ENCODE data around the gene ST6GALNAC3. TPM values are rescaled to one million over a fixed set of nuclear protein-coding genes. Genes with fewer than 3 reads are reported as not detected.

The ST6GALNAC3 gene
- total and polyA plus RNA-seq, 3 donors from 2014 or later = 0.46 to 0.87 (median 0.74) TPM

- WGBS, 2 donors = 75 to 88% methylated on average over 4 of the region's 4 CpGs
- intact Hi-C loops (cut with DNase I; ENCODE audit: low total_unique reads) = no loop called here
- Histone ChIP-seq H3K9me3 (no peaks in the 10 kb centered on the region), H3K36me3 (ENCODE audit: low read depth, missing control alignments) (no peaks in the 10 kb centered on the region), H3K27ac (no peak overlapping the region), H3K4me3 (no peak overlapping the region), H3K4me1 (no peaks in the 10 kb centered on the region), H3K27me3 (no peaks in the 10 kb centered on the region)
- DNase-seq = no peak
- TF ChIP-seq POLR2A (IDR thresholded peaks at IDR 0.05) = no peak
Measured at GRCh38 chr1:76190749-76191424, 116.3 kb downstream of the ST6GALNAC3 start.

GRCh38 chr1:76191561-76191960, 117.0 kb downstream of the ST6GALNAC3 start:
- no peaks in the 10 kb centered on the region for H3K4me1 ChIP-seq
- no peaks in the 10 kb centered on the region for H3K36me3 ChIP-seq (ENCODE audit: low read depth, missing control alignments)
- no peaks in the 10 kb centered on the region for H3K27me3 ChIP-seq
- TF ChIP-seq POLR2A (IDR thresholded peaks at IDR 0.05) = no peak
- TF ChIP-seq, protein P1, sequence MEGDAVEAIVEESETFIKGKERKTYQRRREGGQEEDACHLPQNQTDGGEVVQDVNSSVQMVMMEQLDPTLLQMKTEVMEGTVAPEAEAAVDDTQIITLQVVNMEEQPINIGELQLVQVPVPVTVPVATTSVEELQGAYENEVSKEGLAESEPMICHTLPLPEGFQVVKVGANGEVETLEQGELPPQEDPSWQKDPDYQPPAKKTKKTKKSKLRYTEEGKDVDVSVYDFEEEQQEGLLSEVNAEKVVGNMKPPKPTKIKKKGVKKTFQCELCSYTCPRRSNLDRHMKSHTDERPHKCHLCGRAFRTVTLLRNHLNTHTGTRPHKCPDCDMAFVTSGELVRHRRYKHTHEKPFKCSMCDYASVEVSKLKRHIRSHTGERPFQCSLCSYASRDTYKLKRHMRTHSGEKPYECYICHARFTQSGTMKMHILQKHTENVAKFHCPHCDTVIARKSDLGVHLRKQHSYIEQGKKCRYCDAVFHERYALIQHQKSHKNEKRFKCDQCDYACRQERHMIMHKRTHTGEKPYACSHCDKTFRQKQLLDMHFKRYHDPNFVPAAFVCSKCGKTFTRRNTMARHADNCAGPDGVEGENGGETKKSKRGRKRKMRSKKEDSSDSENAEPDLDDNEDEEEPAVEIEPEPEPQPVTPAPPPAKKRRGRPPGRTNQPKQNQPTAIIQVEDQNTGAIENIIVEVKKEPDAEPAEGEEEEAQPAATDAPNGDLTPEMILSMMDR (IDR thresholded peaks at IDR 0.05) = no peak
- H3K9me3 ChIP-seq = no peaks in the 10 kb centered on the region
- no peak overlapping the region for H3K27ac ChIP-seq
- DNase-seq = no peak
- H3K4me3 ChIP-seq = no peak overlapping the region
- intact Hi-C loops (cut with DNase I; ENCODE audit: low total_unique reads) = no loop called here
- WGBS, 2 donors = 94 to 97% methylated on average over 2 of the region's 2 CpGs

DNA sequence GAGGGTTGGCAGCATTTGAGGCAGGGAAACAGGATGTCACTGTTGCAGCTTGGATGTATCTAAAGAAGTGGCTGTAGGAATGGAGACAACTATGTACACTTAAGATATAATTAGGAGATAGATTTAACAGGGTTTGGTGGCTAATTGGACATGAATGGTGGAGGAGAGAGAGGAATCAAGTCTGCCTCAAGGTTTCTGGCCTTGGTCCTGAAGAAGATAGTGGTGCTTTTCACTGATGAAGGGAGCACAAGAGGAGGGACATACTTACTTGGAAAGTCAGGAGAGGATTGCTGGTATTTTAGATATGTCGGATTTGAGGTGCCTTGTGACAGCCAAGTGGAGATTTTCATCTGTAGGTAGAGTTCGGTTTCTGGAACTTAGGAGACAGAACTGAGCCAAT, 123.9 kb downstream of the ST6GALNAC3 start:
- 89 to 93% methylated on average over 2 of the region's 2 CpGs for WGBS, 2 donors
- TF ChIP-seq, protein P1 (IDR thresholded peaks at IDR 0.05) = no peak
- TF ChIP-seq POLR2A (IDR thresholded peaks at IDR 0.05) = no peak
- H3K4me3 ChIP-seq = no peak overlapping the region
- H3K27ac ChIP-seq = no peak overlapping the region
- no peaks in the 10 kb centered on the region for H3K36me3 ChIP-seq (ENCODE audit: low read depth, missing control alignments)
- no peaks in the 10 kb centered on the region for H3K4me1 ChIP-seq
- H3K9me3 ChIP-seq = no peaks in the 10 kb centered on the region
- intact Hi-C loops (cut with DNase I; ENCODE audit: low total_unique reads) = no loop called here
- H3K27me3 ChIP-seq = no peaks in the 10 kb centered on the region
- no peak for DNase-seq

DNA sequence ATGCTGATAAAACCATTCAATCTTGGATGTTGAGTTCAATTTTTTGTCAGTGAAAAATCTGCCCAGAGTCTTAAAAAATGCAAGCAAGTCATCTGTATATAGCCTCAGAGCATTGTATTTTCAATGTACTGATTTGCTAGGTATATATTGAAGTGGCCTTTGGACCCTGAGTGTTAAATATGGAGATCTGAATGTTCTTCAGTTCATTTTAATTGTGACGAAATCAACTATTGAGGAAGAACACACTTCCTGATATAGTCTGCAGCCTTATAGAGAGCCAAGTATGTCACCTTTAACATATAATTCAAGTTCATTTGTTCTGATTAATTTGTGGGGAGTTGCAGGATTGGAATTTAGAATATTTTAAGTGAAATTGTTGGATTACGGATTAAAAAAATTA, 128.1 kb downstream of the ST6GALNAC3 start:
- intact Hi-C loops (cut with DNase I; ENCODE audit: low total_unique reads) = no loop called here
- H3K9me3 ChIP-seq = no peaks in the 10 kb centered on the region
- no peaks in the 10 kb centered on the region for H3K27me3 ChIP-seq
- no peak overlapping the region for H3K4me3 ChIP-seq
- H3K4me1 ChIP-seq = no peaks in the 10 kb centered on the region
- DNase-seq = no peak
- TF ChIP-seq POLR2A (IDR thresholded peaks at IDR 0.05) = no peak
- TF ChIP-seq, protein P1 (IDR thresholded peaks at IDR 0.05) = no peak
- 79 to 82% methylated on average over 2 of the region's 2 CpGs for WGBS, 2 donors
- H3K36me3 ChIP-seq (ENCODE audit: low read depth, missing control alignments) = no peaks in the 10 kb centered on the region
- H3K27ac ChIP-seq = no peak overlapping the region

DNA sequence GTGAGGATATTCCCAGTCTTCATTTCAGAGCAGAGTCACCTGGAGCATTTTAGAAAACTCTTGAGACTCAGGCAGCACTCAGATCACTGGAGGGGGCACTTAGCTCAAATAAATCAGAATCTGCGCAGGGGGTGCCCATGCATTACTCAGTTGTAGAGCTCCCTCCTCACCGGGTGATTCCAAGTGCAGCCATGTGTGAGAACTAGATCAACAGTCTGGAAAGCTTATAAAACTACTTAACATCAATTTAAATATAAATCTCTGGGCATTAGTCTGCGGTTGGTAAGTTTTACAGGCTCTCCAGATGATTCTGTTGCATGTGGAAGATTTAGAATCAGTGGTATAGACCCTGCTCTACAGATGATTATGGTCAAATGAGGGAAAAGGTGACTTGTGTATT, 128.6 kb downstream of the ST6GALNAC3 start:
- WGBS, 2 donors = 81 to 82% methylated on average over 3 of the region's 3 CpGs
- no peaks in the 10 kb centered on the region for H3K27me3 ChIP-seq
- no peaks in the 10 kb centered on the region for H3K36me3 ChIP-seq (ENCODE audit: low read depth, missing control alignments)
- no peaks in the 10 kb centered on the region for H3K9me3 ChIP-seq
- intact Hi-C loops (cut with DNase I; ENCODE audit: low total_unique reads) = no loop called here
- H3K27ac ChIP-seq = no peak overlapping the region
- H3K4me3 ChIP-seq = no peak overlapping the region
- no peak for TF ChIP-seq POLR2A (IDR thresholded peaks at IDR 0.05)
- no peak for DNase-seq
- H3K4me1 ChIP-seq = no peaks in the 10 kb centered on the region

DNA sequence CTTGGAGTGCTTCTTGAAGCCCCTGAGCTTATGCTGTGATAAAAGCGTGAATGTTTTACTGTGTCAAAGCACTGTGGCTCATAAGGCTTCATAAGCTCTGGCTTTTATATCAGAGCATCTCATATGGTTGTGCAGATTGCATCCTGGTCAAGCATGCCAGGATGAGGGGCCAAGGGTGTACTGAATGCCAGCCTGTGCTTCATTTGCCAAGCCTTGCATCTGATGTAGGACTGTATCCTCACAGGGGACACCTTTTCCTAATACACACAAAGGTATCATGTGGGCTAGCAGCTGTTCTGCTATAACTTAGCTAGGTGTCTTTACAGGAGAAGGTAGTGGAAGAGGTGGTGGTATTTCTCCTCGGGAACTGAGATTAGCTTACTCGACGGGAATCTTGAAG, 134.7 kb downstream of the ST6GALNAC3 start:
- intact Hi-C loops (cut with DNase I; ENCODE audit: low total_unique reads) = no loop called here
- no peak overlapping the region for H3K27ac ChIP-seq
- no peaks in the 10 kb centered on the region for H3K36me3 ChIP-seq (ENCODE audit: low read depth, missing control alignments)
- H3K27me3 ChIP-seq = no peaks in the 10 kb centered on the region
- DNase-seq = no peak
- TF ChIP-seq, protein P1 (IDR thresholded peaks at IDR 0.05) = no peak
- TF ChIP-seq POLR2A (IDR thresholded peaks at IDR 0.05) = no peak
- WGBS, 2 donors = 88 to 95% methylated on average over 4 of the region's 4 CpGs
- H3K4me1 ChIP-seq = no peaks in the 10 kb centered on the region
- H3K9me3 ChIP-seq = no peaks in the 10 kb centered on the region
- no peak overlapping the region for H3K4me3 ChIP-seq

All from testis (tissue), 3 donors.